Measurements from ENCODE around the gene GALNT1. TPM values are rescaled to one million over a fixed set of nuclear protein-coding genes. Genes with fewer than 3 reads are reported as not detected.

Gene GALNT1
- total RNA-seq, 1 donor from 2014 or later: 57.2 TPM

- TF ChIP-seq, protein P1, sequence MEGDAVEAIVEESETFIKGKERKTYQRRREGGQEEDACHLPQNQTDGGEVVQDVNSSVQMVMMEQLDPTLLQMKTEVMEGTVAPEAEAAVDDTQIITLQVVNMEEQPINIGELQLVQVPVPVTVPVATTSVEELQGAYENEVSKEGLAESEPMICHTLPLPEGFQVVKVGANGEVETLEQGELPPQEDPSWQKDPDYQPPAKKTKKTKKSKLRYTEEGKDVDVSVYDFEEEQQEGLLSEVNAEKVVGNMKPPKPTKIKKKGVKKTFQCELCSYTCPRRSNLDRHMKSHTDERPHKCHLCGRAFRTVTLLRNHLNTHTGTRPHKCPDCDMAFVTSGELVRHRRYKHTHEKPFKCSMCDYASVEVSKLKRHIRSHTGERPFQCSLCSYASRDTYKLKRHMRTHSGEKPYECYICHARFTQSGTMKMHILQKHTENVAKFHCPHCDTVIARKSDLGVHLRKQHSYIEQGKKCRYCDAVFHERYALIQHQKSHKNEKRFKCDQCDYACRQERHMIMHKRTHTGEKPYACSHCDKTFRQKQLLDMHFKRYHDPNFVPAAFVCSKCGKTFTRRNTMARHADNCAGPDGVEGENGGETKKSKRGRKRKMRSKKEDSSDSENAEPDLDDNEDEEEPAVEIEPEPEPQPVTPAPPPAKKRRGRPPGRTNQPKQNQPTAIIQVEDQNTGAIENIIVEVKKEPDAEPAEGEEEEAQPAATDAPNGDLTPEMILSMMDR (IDR thresholded peaks at IDR 0.05): no peak
- no peak overlapping the region for H3K27ac ChIP-seq
- intact Hi-C loops (cut with DNase I): no loop called here
- no peaks in the 10 kb centered on the region for H3K4me1 ChIP-seq
- peaks cover 4% of the 10 kb centered on the region for H3K36me3 ChIP-seq
- H3K27me3 ChIP-seq (ENCODE audit: low read depth): no peaks in the 10 kb centered on the region
- H3K9me3 ChIP-seq: no peaks in the 10 kb centered on the region
- ATAC-seq (no peak), DNase-seq (no peak)
- H3K4me3 ChIP-seq: no peak overlapping the region
Measured at GRCh38 chr18:35672897-35673296, 91.4 kb downstream of the GALNT1 start.

DNA sequence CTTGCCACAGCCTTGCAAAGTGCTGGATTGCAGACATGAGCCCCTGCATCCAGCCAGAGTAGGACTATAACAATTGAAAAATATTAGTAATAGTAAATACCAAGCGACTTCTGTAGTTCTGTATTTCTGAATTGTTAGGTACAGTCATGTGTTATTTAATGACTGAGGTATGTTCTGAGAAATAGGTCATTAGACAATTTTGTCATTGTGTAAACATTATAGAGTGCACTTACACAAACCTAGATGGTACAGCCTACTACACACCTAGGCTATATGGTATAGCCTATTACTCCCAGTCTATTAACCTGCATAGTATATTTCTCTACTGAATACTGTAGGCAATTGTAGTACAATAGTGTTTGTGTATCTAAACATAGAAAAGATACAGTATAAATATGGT is 92.1 kb downstream of the GALNT1 start:
- TF ChIP-seq, protein P1 (IDR thresholded peaks at IDR 0.05): no peak
- Histone ChIP-seq H3K9me3 (no peaks in the 10 kb centered on the region), H3K27ac (no peak overlapping the region), H3K4me1 (no peaks in the 10 kb centered on the region), H3K27me3 (ENCODE audit: low read depth) (no peaks in the 10 kb centered on the region), H3K4me3 (no peak overlapping the region), H3K36me3 (peaks cover 4% of the 10 kb centered on the region)
- ATAC-seq (no peak), DNase-seq (no peak)
- intact Hi-C loops (cut with DNase I): no loop called here

- intact Hi-C loops (cut with DNase I): no loop called here
- H3K9me3 ChIP-seq: no peaks in the 10 kb centered on the region
Measured at GRCh38 chr18:35680139-35680551, 98.6 kb downstream of the GALNT1 start.

DNA sequence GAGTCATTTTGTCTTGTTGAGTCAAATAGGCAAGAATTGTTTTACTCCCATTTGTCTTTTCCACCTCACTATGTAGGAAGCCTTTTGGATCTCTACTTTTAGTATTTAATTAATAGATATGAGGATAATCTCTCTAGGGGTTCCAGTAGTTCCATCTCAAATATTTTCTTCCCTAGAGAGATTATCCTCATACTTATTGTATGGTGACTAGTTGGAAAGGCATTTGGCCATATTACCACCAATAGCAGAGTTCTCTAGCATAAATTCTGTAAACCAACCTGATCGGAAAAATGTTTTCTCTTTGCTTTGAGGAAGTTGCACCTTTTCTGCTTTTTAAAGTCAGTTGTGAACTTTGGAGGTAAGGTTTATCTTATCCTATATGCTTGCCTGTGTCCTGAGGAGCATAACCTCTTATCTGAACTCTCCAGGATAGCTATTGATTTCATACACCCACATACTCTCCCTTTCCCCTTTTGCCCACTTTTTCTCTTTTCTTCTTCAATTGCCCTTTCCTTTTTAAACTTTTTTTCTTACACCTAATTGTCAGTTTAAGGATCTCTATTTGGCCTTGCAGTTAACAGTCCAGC is 100.8 kb downstream of the GALNT1 start:
- H3K27me3 ChIP-seq (ENCODE audit: low read depth): no peaks in the 10 kb centered on the region
- TF ChIP-seq, protein P1 (IDR thresholded peaks at IDR 0.05): no peak
- H3K4me1 ChIP-seq: no peaks in the 10 kb centered on the region
- H3K36me3 ChIP-seq: peaks cover 19% of the 10 kb centered on the region
- ATAC-seq: no peak
- H3K4me3 ChIP-seq: no peak overlapping the region
- no peak for DNase-seq
- intact Hi-C loops (cut with DNase I): no loop called here
- H3K27ac ChIP-seq: no peak overlapping the region
- H3K9me3 ChIP-seq: no peaks in the 10 kb centered on the region

More at GRCh38 chr18:35680139-35680551, 98.6 kb downstream of the GALNT1 start:
- Histone ChIP-seq H3K4me3 (no peak overlapping the region), H3K36me3 (peaks cover 19% of the 10 kb centered on the region), H3K27ac (no peak overlapping the region), H3K4me1 (no peaks in the 10 kb centered on the region), H3K27me3 (ENCODE audit: low read depth) (no peaks in the 10 kb centered on the region)
- DNase-seq (no peak), ATAC-seq (no peak)
- TF ChIP-seq, protein P1 (IDR thresholded peaks at IDR 0.05): no peak

GRCh38 chr18:35683021-35683420 is 101.5 kb downstream of the GALNT1 start:
- H3K4me3 ChIP-seq: no peak overlapping the region
- peaks cover 21% of the 10 kb centered on the region for H3K36me3 ChIP-seq
- DNase-seq (no peak), ATAC-seq (no peak)
- no peaks in the 10 kb centered on the region for H3K9me3 ChIP-seq
- TF ChIP-seq, protein P1 (IDR thresholded peaks at IDR 0.05): no peak
- no peaks in the 10 kb centered on the region for H3K27me3 ChIP-seq (ENCODE audit: low read depth)
- no peaks in the 10 kb centered on the region for H3K4me1 ChIP-seq
- intact Hi-C loops (cut with DNase I): no loop called here
- no peak overlapping the region for H3K27ac ChIP-seq
